HFFc6 (cell line): Measurements from ENCODE around the gene UGGT1. TPM values are rescaled to one million over a fixed set of nuclear protein-coding genes. Genes with fewer than 3 reads are reported as not detected.

Source experiments
- DNase-seq: peaks from one replicate; pipeline ENCODE4 v3.0.0-alpha.2; 2018
- H3K27ac Mint-ChIP-seq: 2 replicates; pipeline ENCODE4 v1.8.0; 2020; ENCODE audit warnings: mild to moderate bottlenecking, mixed read lengths
- H3K27me3 Mint-ChIP-seq: 2 replicates; pipeline ENCODE4 v1.8.0; 2021; ENCODE audit warnings: mild to moderate bottlenecking, moderate library complexity, mixed read lengths; ENCODE audit not compliant: insufficient read depth
- H3K36me3 Mint-ChIP-seq: 2 replicates; pipeline ENCODE4 v1.8.0; 2021; ENCODE audit warnings: low read depth, mixed read lengths
- H3K4me1 Mint-ChIP-seq: 2 replicates; pipeline ENCODE4 v1.8.0; 2020; ENCODE audit warnings: low read depth, mixed read lengths
- H3K4me3 Mint-ChIP-seq: 2 replicates; pipeline ENCODE4 v1.8.0; 2020; ENCODE audit warnings: mild to moderate bottlenecking, moderate library complexity, mixed read lengths
- H3K9me3 Mint-ChIP-seq: 2 replicates; pipeline ENCODE4 v1.8.0; 2020; ENCODE audit warnings: mild to moderate bottlenecking, mixed read lengths
- CTCF ChIP-seq: fragments of 200-600 bp; sonication (generic); IDR thresholded peaks from 2 replicates; pipeline ENCODE4 v1.5.0; 2021; ENCODE audit warnings: antibody characterized with exemption, mild to moderate bottlenecking
- total RNA-seq, 6 experiments: library from RNA; stranded (reverse); fragmentation: NEBNext Ultra II Directional; extraction: Animal tissue kit (Norgen Biotek cat#: 25700); gene quantifications; 2 replicates in 1 of 6; 3 replicates in 5 of 6; pipeline ENCODE4 v1.2.3, GENCODE V29; 2021

Gene UGGT1
- total RNA-seq, 6 experiments from 2014 or later: 60.8 to 74.5 (median 71.8) TPM

GRCh38 chr2:128214866-128215460 lies 124.0 kb downstream of the UGGT1 start:
- TF ChIP-seq CTCF: no peak
- Mint-ChIP-seq H3K4me1 (no peaks in the 10 kb centered on the region), H3K36me3 (no peaks in the 10 kb centered on the region), H3K9me3 (no peaks in the 10 kb centered on the region), H3K4me3 (no peak overlapping the region), H3K27ac (no peak overlapping the region), H3K27me3 (peaks cover 17% of the 10 kb centered on the region)
- no peak for DNase-seq

GRCh38 chr2:128215897-128216642 lies 125.1 kb downstream of the UGGT1 start:
- no peak overlapping the region for H3K4me3 Mint-ChIP-seq
- no peaks in the 10 kb centered on the region for H3K4me1 Mint-ChIP-seq
- no peaks in the 10 kb centered on the region for H3K9me3 Mint-ChIP-seq
- no peak overlapping the region for H3K27ac Mint-ChIP-seq
- no peak for DNase-seq
- peaks cover 18% of the 10 kb centered on the region for H3K27me3 Mint-ChIP-seq
- no peak for TF ChIP-seq CTCF
- no peaks in the 10 kb centered on the region for H3K36me3 Mint-ChIP-seq

GRCh38 chr2:128217671-128218070 lies 126.7 kb downstream of the UGGT1 start:
- Mint-ChIP-seq H3K4me3 (no peak overlapping the region), H3K9me3 (no peaks in the 10 kb centered on the region), H3K4me1 (no peaks in the 10 kb centered on the region), H3K36me3 (no peaks in the 10 kb centered on the region), H3K27me3 (peaks cover 27% of the 10 kb centered on the region), H3K27ac (no peak overlapping the region)
- no peak for DNase-seq
- no peak for TF ChIP-seq CTCF

- DNase-seq: no peak
- TF ChIP-seq CTCF: no peak
- peaks cover 15% of the 10 kb centered on the region for H3K27me3 Mint-ChIP-seq
- H3K36me3 Mint-ChIP-seq: no peaks in the 10 kb centered on the region
- H3K4me1 Mint-ChIP-seq: no peaks in the 10 kb centered on the region
- H3K9me3 Mint-ChIP-seq: no peaks in the 10 kb centered on the region
- H3K4me3 Mint-ChIP-seq: no peak overlapping the region; the same call in 1 of the 2 replicates
- no peak overlapping the region for H3K27ac Mint-ChIP-seq
Observed at GRCh38 chr2:128219891-128220290, 128.9 kb downstream of the UGGT1 start.

GRCh38 chr2:128227862-128228261 lies 136.9 kb downstream of the UGGT1 start:
- no peak for DNase-seq
- TF ChIP-seq CTCF: no peak
- H3K36me3 Mint-ChIP-seq: no peaks in the 10 kb centered on the region
- H3K4me1 Mint-ChIP-seq: peaks cover 9% of the 10 kb centered on the region; the same call in 1 of the 2 replicates
- H3K9me3 Mint-ChIP-seq: no peaks in the 10 kb centered on the region; the same call in 1 of the 2 replicates
- no peak overlapping the region for H3K4me3 Mint-ChIP-seq
- no peak overlapping the region for H3K27ac Mint-ChIP-seq
- H3K27me3 Mint-ChIP-seq: peaks cover 28% of the 10 kb centered on the region
